Glomerular endothelial cell (primary cell): ENCODE measurements around the gene IGFBP5. TPM values are rescaled to one million over a fixed set of nuclear protein-coding genes. Genes with fewer than 3 reads are reported as not detected.

ENCODE experiments used
- DNase-seq: peaks from one replicate; pipeline ENCODE4 v3.0.0-alpha.2; 2011; ENCODE audit warnings: low read depth, low spot score; ENCODE audit errors: extremely low read depth
- total RNA-seq: library from RNA; depleted of rRNA; stranded (reverse); fragments of >200 nt; gene quantifications from 2 replicates; pipeline ENCODE4 v1.2.3, GENCODE V29; 2015

Gene IGFBP5
- total RNA-seq, 1 donor from 2014 or later: 36.8 TPM

DNA sequence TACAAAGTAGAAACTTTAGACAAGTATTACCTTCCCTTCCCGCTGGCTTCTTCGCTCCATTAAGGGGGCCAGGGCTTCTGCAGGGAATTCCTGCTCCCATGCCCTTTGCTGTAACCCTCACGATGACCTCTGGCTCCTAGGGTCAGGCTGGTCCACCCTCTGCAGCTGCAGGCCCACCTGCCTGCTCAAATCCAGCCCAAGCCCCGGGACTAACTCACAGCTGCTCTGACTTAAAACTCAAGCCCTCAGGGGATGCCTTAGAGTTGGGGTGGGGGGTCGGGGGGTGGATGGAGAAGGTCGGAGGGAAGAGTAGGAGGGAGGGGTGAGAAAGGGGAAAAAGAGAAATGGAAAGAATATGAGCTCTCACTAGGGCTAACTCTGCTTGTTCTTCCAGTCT lies 4.9 kb downstream of the IGFBP5 start:
- no peak for DNase-seq

DNA sequence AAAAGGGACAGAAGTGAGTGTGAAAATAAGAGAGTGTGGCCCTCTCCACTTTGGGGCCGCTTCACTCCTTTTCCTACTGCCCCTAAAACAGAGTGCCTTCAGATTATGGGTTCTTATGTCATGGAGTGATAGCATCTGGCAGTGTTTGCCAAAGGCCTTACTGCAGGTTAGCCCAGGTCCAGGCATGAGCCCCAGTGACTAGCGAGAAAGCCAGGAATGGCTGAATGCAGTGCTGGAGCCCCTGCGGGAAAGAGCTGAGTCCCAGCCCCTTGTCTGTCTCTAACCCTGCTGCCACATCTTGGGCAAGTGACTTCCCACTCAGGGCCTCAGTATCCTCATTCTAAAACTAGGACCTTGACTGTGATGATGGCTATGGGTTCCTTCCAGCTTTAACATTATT lies 6.0 kb downstream of the IGFBP5 start:
- no peak for DNase-seq

DNA sequence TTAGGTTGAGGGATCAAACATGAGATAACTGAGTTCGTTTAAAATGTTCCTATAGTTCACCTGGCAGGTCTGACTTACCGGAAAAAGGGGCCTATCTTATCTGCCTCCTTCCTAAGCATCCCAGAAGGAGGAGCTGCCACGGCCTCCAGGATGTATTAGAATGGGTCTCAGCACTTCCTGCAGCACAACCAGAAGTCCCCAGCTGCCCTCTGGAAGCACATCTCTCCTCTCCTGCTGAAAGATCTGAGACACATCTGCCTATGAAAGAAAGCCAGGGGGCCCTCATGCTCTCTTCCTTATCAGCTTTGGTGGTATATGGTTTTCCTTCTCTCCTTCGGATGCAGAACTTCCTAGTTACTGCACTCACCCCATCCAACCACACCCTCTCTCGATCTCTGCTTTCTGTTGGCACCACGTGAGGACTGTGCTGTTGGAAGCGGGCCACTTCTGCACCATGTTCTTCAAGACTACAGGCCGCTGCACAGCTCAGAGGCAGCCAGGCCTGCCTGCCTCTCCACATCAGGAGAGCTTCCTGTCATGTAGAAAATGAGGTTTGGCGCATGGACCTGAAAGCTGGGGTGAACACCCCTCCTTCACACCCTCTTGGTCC lies 6.5 kb downstream of the IGFBP5 start:
- DNase-seq: no peak

DNA sequence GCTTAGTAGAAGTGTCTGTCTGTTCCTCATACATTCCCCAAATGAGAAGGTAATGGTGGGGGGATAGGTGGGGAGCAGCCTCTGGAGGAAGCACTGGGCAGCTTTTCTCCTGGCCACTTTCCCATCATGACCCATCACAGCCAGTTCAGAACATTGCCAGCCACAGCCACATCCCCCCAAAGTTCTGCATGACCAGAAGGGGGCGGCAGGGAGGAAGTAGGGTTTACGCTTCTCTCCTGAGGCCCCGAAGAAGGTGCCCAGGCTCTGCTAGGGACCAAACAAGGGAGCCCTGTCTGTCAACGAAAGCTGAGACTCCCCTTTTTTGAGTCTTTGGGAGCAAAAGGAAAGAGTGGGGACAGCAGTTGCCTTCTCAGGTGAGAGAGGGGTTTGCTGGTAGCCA lies 7.7 kb downstream of the IGFBP5 start:
- no peak for DNase-seq

DNA sequence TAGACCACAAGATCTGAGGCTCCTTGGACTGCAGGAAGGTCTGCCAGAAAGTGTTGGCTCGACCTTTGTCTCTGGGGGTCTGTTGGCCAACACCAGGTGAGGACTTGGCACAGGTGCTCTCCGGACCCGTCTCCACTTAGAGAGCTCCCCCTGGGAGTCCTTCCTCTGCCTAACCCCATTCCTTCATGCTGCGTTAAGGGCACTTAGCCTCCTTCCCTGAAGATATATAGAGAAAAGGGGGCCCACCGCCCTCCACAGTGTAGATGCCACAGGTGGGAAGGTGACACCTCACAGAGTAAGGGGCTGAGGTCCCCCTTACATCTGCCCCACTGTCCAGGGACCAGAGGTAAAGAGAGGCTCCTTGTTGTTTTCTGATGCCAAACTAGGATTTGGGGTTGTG lies 8.2 kb downstream of the IGFBP5 start:
- no peak for DNase-seq

DNA sequence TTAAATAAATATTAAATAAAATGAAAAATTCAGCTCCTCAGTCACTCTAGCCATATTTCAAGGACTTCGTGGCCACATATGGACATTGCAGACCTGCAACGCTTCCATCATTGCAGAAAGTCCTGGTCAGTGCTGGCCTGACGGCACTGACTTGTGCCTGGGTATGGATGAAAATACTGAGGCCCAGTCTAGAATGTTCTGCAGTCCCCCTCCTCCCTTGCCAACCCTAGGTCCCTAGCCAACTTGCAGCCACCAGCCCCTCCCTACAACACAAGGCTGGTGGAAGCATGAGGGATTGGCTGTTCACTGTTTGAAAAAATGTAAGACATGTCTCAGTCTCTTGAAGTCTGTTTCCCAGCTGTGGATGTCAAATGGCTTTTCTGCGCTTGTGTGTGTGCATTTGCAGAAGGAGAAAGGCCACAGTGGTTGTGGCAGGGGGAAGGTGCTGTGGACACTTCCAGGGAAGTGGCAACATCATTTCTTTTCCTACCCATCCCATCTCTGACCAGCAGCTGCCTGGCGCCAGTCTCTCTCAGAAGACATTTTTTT lies 9.9 kb downstream of the IGFBP5 start:
- no peak for DNase-seq

DNA sequence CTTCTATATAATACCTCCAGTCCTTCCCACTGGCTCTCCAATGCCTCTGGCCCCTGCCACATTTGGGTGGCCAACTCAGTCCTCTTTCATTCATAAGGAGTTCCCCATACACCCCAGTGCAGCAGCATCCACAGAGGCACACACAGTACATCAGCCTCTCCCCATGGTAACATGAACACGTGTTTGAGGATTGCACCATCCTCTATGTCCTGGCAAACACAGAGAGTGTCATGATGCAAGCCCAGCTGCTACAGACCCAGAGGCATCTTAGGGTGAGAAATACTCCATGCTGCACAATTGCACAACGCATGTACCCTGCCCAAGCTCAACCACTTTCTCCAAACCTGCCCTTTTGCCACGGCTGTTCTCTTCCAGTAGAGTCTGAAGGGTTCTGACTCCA lies 11.5 kb downstream of the IGFBP5 start:
- no peak for DNase-seq

DNA sequence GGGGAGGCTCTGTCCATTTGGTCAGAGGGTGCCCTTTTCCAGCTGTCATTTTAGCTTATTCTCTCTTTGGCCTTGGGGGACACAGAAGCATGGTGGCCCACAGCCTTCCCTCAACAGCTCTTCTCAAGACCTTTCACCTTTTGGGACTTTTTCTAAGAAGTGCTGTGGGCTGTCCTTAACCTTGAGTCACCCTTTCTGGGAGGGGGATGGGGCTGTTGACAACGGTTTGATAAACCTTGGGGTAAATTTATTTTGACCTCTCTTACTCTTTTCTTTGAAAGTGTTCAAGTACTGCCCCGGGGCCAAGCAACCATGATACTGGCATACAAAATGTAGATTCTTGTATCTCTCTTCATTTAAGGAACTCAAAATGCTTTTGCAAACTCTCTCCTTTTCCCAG lies 13.7 kb downstream of the IGFBP5 start:
- no peak for DNase-seq

DNA sequence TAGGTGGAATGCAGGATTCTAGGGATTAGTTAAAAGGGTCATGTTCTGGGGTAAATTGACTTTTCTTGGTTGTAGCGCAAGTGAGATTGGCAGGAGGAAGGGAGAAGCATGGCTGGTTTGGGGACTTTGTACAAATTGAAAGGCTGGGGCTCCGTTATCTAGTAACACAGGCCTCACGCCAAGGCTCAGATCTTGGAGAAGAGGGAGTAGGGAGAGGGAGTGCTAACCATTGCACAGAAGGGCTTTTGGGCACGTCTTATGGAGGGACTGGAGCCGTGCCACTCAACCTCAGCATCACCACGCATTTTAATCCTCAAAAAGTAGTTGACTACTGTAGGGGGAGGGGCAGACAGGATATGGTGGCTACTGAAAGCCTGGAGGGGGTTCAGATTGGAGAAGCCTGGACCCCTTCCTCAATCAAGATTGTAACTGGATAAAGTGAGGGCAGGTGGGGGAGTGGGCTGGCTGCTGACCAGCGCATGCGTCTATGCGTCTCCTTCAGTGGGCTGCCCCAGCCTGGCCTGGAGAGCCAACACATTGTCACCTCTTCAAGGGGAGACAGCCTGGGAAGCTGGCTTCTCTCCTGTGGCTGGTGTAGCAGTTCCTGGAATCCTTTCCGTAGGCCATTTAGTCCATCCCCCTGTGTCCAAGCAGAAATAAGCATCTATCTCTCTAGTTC lies 14.3 kb downstream of the IGFBP5 start:
- DNase-seq: no peak

DNA sequence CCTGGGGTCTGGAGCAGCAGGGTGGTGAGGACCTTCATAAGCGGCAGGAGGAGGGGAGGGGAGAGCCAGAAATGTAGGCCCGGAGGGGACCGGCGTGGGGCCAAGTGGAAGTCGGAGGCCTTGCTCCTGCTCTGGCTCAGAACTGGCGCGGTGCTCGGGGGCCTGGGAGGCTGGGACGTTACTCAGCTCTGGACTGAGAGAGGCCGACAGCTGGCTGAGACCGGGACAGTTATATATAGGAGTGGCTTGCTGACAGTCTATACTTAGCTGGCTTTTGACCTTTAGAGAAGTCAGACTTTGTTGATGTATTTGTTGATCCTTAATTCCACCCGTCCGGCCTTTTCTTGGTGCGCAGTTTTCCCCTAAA lies 15.7 kb downstream of the IGFBP5 start:
- DNase-seq: no peak

DNA sequence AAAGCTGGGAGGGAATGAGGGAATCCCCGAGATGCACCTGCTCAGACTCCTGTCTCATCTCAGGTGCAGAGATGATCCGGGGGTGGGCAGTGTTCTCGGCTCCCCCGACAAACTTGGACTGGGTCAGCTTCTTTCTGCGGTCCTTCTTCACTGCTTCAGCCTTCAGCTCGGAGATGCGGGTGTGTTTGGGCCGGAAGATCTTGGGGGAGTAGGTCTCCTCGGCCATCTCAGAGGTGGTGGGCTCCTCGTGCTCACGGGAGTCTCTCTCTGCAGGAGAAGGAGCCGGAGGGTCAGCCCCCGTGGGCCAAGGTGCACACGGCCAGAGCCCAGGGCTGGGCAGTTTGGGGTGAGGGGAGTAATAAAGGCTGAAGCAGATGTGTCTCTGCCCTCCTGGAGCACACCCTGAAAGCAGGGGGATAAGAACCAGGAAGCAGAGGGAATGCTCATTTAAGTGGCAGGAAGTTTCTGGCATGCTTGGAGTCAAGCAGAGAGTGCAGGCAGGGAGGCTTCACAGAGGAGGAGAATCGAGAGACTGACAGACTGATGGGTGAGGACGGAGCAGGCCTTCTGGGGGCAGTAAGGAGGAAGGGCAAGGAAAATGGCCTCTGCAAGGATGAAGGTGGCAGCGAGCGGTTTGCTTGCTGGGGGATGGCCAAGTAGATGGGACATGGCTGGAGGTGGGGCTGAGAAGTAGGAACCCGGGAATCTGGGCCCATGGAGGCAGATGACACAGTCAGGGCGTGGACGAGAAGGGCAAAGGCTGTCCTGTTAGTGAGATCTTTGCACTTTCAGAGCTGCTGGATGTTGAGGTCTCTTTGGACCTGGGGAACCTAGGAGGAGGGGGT lies 16.3 kb downstream of the IGFBP5 start:
- DNase-seq: no peak

DNA sequence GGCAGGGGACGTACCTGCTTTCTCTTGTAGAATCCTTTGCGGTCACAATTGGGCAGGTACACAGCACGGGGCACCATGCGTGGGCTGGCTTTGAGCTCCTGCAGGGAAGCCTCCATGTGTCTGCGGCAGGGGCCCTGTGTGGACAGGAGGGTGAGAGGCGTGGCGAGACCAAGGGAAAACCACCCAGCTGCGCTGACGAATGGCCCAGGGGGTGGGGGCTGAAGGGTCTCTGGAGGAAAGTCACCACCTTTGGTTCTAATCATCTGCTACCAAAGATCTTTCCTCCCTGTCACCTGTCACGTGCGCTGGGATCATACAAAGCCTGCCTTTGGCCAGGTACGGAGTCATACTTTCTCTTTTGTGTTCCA lies 17.3 kb downstream of the IGFBP5 start:
- DNase-seq: no peak

DNA sequence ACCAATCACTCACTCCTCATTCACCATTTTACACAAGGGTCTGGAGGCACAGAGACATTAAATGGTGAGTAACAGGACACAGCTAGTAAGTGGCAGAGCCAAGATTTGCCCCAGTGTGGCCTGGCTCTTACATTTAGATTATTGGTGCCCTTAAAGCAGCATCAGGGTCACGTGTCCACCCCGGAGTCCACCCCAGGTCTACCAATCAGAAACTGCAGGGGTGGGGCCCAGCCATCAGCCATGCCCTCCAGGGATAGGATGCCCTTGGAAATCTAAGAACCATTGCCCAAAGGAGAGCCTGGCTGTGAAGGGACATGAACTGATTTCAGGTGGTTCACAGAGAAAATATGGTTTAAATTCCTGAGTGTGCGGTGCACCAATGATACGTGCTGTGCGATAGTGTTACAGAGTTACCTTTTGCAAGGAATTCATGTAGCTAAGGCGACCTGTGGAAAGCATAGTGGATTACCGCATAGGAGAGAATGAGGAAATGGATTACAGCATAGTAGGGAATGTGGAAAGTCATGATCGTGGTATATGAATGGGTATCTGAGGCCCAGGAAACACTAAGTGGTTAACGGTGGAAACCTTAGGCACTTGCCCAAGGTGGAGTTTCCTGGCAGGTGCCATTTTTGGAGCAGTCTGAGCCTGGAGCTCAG lies 17.8 kb downstream of the IGFBP5 start:
- no peak for DNase-seq

DNA sequence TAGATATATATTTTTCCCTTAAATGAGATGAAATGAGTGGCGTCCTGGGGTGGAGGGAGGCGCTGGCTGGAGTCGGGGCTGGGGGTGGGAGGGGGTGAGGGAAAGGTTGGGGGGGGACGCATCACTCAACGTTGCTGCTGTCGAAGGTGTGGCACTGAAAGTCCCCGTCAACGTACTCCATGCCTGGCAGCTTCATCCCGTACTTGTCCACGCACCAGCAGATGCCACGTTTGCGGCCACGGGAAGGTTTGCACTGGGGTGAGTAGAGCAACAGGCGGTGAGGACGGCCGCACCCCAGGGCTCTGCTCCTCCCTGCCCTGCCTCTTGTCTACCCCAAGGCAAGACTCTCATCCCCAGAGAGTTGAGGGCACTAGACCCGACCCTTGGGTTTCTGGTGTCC lies 18.7 kb downstream of the IGFBP5 start:
- DNase-seq: no peak

DNA sequence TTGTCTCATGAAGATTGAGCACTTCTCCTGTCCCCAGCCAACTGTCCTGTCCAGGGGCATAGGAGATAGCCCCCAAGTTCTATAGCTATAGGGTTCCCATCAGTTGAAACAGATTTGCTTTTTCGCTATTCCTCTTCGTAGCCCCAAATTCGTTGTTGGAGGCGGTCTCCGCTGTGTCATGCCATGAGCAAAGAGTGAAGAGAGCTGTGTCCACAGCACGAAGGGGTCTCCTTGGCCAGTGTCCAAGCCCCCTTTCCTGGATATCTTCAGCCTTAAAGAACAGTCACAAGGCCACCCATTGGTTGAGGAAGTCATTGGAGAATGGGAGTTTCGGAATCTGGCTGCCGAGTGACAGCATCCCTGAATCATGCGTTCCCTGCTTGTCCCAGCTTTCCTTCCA lies 21.0 kb downstream of the IGFBP5 start:
- no peak for DNase-seq

DNA sequence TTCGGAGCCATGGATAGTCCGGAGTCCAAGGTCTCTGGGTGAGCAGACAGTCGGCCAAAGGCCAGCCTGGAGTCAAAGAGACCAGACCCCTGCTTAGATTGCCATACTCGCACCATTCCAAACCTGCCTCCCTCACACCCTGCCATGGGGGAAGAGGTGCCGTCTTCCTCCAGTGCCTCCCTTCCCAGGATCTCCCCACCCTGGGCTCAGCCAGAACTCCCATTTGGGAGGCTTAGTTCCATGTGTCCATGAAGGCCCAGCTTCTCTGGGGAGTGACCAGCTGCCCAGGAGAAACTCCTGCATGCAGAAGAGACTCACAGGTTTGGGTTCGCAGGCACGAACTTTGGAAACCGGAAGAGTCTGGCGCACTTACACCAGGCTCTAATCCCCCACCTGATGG lies 21.7 kb downstream of the IGFBP5 start:
- no peak for DNase-seq

DNA sequence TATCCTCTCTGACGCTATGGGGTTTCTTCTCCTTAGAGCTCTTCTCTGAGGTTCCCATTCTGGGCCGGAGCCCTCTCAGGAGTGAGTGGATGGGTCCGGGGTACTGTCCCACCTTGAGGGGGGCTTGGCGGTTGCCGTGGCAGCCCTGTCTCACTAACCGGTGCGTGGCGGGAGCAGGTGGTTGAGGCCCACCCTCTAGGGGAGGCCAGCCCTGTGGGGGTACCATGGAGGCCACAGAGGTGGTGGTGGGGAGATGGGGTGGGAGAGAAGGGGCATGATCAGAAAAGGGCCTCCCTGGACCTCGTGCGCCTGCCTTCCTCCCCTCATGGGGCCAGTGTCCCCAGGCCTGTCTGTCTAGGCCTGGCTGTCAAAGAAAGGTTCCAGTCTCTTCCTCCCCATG lies 22.3 kb downstream of the IGFBP5 start:
- no peak for DNase-seq

DNA sequence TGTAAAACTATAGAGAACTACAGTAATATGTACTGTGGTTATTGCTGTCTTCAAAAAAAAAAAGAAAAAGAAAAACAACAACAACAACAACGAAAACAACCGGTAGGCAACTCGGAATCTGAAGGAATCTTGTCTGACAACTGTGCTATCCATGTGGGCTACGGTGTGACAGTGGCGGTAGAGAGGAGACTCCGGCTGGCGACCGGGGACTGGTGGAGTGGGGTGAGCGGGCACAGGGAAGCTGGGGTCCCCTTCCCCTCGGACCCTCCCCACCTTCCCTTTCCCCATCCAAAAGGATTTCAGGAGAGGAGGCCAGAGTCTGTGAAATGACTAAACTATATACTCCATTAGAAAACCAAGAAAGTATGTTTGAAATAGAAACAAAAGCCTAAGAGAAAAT lies 22.9 kb downstream of the IGFBP5 start:
- no peak for DNase-seq

DNA sequence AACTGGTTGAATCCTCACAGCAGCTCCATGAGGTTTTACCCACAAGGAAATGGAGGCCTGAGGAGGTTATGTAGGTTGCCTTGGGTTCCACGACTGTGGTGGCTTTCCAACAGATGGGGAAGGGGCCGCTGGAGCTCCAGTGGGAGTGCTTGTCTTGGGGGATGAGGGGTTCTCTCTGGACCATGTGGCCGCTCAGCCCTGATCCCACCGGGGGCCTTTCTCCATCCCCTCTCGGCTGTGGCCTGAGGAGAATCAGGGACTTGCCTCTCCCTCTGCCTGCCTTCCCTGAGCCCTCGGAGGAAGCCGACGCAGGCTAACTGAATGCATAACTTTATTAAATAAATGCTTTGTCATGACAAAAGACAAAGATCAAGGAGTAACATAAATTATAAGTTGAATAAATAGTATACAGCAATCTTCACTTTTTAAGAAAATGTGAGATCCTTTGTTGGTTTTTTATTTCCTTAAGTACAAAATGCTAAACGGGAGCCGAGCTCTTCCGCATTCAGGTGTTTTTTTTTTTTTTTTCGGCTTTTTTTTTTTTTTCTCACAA lies 23.5 kb downstream of the IGFBP5 start:
- no peak for DNase-seq

DNA sequence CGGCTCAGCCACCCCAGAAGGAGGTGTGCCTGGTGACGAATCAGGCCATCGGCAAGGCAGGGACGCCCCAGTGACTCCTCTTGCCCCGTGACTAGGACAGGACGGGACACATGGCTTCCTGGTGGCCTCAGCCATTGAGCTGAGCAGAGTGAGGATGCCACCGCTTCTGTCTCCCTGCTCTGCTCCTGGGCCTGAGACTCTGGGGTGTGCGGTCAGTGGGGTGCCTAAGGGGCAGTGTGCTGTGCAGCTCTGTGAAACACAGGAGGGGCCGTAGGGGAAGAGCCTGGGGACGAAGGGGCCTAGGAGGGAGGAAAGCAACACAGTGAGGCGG lies 24.3 kb downstream of the IGFBP5 start:
- DNase-seq: no peak
